ENCODE results near the gene MMP17.
"Not testable (repeated sequence)": the region's sequence is repeated elsewhere in the genome, so short reads cannot be mapped to it uniquely, and the experiment has no call there.

MMP17 gene

DNA sequence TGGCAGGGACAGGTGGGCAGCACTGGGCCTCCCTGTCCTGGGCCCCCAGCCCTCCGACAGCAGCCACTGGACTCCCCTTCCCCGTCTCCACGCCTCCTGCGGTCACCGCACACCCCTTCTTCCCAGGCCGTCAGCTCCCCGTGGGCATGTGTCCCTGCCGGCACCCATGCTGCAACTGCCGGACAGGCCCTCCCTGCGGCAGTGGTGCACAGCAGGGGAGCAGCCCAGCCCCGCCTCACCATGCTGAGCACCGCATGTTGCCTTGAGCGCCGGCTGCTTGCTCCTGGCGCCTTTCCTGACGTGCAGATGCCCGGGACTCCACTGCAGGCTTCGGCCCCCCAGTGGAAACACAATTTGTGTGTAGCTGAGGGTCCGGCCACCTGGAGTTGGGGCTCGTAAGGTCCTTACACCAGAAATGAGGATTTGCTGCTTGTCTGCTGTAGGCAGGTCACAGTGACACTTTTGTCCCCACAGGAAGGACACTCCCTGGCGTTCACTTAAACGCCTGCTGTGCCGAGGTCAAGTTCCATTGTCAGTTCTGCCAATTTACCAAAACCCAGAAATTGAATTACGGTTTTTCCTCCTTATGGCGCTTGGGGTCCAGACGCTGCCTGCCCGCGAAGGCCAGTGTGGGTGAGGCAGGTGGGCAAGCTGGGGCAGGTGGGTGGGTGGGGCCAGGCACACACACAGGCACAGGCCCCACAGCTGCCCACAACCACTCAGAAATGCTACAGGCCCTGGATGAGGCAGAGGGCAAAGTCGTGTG lies 28.2 kb upstream of the MMP17 start:
- DNase-seq (ENCODE audit: low read depth in 2 of 2), result no peak

DNA sequence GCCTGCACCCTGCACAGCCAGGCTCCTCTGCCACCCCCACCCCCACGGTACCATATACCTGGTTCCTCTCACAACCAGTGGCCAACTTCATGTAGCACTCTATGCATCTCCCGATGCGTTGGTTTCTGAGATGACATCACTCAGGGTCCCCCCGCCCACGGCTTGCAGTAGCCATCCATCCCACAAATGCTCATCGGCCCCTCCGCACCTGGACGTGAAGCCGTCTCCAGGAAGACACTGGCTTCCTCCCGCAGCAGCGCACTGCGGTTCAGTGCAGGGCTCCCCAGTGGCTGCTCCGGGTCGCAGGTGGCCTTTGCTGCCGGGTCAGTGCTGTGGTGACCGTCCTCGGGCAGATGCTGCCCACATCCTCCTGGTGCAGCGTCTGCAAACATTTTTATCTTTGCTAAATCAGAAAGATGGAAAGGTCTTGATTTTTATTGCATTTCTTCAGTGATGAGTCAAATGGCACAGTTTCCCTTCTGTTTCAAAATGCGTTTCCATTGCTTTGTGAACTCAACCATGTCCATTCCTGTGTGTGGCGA lies 27.5 kb upstream of the MMP17 start:
- DNase-seq (ENCODE audit: low read depth in 2 of 2), result no peak

- DNase-seq (ENCODE audit: low read depth in 2 of 2), result no peak
Measured at GRCh38 chr12:131801254-131801866, 26.8 kb upstream of the MMP17 start.

DNA sequence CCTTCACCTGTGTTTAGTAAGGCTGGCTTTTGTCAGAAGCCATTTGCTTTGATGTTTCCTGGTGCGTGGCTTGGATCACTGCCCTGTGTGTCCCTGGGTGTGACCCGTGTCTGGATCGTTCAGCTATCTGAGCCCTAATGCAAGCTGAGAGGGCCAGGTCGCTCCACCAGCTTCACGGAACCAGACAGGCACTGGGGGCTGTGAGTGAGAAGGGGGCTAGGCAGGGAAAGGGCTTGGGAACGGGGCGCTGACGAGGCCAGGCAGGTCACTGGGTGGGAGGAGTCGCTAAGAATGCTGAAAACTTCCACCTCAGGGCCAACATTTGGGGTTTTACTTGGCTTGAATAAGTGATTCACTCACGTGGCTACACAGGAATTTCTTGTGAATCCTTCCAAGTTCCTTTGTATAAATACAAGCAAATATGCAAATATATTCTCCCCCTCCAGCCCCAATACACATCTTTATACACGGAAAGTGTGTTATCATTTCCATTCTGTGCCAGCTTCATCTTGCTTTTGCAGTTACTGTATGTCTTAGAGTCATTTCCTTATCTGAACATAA lies 24.2 kb upstream of the MMP17 start:
- DNase-seq (ENCODE audit: low read depth in 2 of 2), result peak; percentile 13 to 30

DNA sequence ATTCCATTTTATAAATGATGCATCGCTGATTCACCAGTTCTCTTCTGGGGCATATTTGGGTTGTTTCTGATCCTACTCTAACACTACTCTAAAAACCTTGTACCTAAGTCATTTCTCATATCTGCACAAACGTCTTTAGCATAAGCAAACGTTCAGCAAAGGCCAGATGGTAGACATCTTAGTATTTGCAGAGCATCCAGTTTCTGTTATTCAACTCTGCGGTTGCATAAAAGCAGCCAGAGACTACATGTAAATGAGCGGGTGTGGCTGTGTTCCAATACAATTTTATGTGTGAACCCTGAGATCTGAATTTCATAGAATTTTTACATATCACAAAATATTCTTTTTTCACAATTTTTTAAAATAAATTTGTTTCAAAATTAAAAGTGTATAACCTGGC lies 22.8 kb upstream of the MMP17 start:
- no peak for DNase-seq (ENCODE audit: low read depth in 2 of 2)

- no peak for DNase-seq (ENCODE audit: low read depth in 2 of 2)
Measured at GRCh38 chr12:131806674-131807073, 21.5 kb upstream of the MMP17 start.

GRCh38 chr12:131808744-131809371 lies 19.3 kb upstream of the MMP17 start:
- no peak for DNase-seq (ENCODE audit: low read depth in 2 of 2)

- not testable (repeated sequence) for DNase-seq (ENCODE audit: low read depth in 2 of 2)
Measured at GRCh38 chr12:131809476-131810254, 18.5 kb upstream of the MMP17 start.

- no peak for DNase-seq (ENCODE audit: low read depth in 2 of 2)
Measured at GRCh38 chr12:131810726-131811125, 17.5 kb upstream of the MMP17 start.

DNA sequence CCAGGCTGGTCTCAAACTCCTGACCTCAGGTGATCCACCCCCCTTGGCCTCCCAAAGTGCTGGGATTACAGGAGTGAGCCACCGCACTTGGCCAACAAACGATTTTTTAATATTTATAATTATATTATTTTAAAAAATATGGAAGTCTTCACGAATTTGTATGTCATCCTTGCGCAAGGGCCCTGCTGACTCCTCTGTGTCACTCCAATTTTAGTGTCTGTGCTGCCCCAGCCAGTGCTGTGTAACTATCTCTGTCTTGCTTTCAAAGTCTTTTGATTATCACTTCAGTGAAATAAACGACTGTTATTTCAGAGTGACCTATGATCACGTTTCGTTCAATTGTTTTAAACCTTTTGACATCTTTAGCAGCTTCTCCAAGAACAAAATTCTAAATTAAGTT lies 13.1 kb upstream of the MMP17 start:
- DNase-seq (ENCODE audit: low read depth in 2 of 2), result no peak

DNA sequence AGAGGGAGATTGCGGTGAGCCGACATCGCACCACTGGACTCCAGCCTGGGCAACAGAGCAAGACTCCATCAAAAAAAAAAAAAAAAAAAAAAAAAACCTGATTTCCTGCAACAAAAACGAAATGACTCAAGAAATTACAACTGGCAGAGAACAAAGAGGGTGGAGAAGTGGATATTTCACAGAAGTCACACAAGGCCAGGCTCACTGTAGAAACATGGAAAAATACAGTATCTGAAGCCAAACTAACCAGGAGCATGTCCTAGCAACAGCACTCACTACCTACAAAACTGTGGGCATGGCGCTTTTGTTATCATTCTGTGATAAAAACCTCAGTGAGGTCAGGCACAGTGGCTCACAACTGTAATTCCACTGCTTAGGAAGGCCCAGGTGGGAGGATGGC lies 11.7 kb upstream of the MMP17 start:
- DNase-seq (ENCODE audit: low read depth in 2 of 2), result no peak

GRCh38 chr12:131817241-131817640 lies 11.0 kb upstream of the MMP17 start:
- DNase-seq (ENCODE audit: low read depth in 2 of 2), result no peak

GRCh38 chr12:131818821-131819585 lies 9.2 kb upstream of the MMP17 start:
- no peak for DNase-seq (ENCODE audit: low read depth in 2 of 2)

- DNase-seq (ENCODE audit: low read depth in 2 of 2), result no peak
Measured at GRCh38 chr12:131824450-131824849, 3.7 kb upstream of the MMP17 start.

GRCh38 chr12:131825146-131825892 lies 2.9 kb upstream of the MMP17 start:
- DNase-seq (ENCODE audit: low read depth in 2 of 2), result no peak

DNA sequence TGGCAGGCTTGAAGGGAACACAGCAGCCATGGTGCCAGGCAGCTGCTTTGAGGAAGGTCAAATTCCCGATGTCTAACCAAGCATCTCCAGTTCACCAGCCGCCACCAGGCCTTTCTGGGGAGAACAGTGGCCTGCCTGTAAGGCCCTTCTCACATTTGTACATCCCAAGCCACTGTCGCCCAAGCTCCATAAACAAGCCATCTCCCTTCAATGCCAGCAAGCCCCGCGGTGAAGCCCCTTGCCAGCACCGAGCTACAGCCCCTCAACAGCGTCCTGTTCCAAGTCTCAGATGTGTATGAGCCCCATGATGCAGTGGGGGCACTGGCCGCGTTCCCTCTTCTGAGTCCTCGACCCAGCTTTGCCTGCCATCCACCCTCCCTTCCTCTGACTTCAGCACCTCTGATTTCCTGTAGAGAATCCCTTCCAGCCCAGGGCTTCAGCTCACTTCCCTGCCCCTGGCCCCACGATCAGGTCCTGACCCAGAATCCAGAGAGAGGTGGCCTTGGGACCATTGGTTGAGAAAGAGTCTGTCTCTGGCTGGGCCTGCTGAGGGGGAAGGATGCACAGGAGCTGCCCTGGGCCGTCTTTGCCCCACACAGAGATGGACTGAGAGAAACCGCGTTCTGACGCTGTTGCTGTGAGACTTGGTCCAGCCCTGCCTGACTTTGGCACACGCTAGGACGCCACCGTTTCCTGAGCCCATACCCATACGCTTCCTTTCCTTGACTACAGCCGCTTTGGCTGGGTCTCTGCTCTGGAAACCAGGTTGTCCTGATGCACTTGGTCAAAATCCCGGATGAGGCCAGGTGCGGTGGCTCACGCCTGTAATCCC lies 1.9 kb upstream of the MMP17 start:
- no peak for DNase-seq (ENCODE audit: low read depth in 2 of 2)

DNA sequence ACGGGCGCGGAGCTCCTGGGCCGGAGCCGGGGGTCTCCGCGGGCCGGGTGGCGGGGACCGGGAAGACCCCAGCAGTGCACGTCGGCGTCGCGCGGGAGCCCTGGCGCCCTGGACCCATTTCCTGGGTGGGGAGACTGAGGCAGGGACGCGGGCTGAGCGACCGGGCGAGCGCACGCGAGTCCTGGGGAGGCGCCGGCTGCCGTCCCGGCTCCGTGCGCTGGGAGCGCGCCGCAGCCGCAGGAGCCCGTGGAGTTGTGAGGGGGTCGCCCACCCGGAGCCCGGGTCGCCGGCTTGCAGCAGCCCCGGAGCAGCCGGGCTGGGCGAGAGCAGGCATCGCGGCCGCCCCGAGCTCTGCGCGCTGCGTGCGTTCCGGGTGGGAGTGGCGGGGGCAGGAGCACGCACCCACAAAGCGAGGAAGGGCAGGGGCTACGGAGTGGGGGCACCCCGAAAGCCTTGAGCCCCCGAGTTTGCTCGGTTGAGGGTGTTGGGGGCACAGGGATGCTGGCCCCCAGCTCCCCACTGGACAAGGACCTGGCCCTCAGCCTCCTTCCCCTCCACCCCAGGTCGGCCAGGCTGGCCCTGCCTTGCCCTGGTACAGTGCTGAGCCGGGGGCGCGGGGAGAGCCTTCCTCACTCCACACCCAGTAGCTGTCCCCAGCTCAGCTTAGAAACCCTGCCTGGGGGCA lies 620 bp downstream of the MMP17 start:
- no peak for DNase-seq (ENCODE audit: low read depth in 2 of 2)

DNA sequence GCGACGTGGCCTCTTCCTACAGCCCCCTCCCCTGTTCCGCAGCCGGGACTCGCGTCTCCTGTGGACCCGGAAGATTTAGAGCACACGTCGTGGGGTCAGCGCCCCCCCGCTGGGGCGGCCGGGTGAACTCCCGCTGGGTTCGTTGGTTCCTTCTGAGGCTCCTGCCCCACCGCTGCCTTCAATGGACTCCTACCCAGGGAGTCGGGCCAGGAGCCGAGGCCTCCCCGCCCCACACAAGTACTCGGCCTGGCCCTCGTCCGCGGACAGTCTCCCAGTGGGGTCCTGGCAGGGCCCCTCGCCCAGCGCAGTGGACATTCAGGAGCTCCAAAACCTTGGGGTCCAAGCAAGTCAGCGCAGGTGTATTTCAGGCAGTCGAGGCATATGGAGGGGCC lies 1.2 kb downstream of the MMP17 start:
- DNase-seq (ENCODE audit: low read depth in 2 of 2), result no peak

All from fibroblast of skin of left quadriceps (primary cell).